MM.1S (cell line): ENCODE measurements around the gene TMEM60.

Experiments
- DNase-seq: peaks from one replicate; pipeline ENCODE4 v3.0.0-alpha.2; 2015
- H2AFZ ChIP-seq: fragments of 300-600 bp; sonication (generic); 2 replicates; pipeline ENCODE4 v1.6.0; 2016; ENCODE audit warnings: antibody characterized with exemption, low read length
- H3F3A ChIP-seq: fragments of 300-600 bp; sonication (generic); 2 replicates; pipeline ENCODE4 v1.6.1; 2016; ENCODE audit warnings: mild to moderate bottlenecking, antibody characterized with exemption, low read length, moderate library complexity, mixed read lengths; ENCODE audit not compliant: insufficient read depth
- H3K27ac ChIP-seq: fragments of 300-600 bp; sonication (generic); 2 replicates; pipeline ENCODE4 v1.5.1; 2016; ENCODE audit warnings: mild to moderate bottlenecking, low read length
- H3K27me3 ChIP-seq: fragments of 300-600 bp; sonication (generic); replicated peaks from 2 replicates; pipeline ENCODE4 v1.6.0; 2016; ENCODE audit warnings: low read length; ENCODE audit not compliant: insufficient read depth
- H3K36me3 ChIP-seq: fragments of 300-600 bp; sonication (generic); replicated peaks from 2 replicates; pipeline ENCODE4 v1.6.1; 2016; ENCODE audit warnings: mild to moderate bottlenecking, low read length, mixed read lengths; ENCODE audit not compliant: insufficient read depth
- H3K4me1 ChIP-seq: fragments of 300-600 bp; sonication (generic); 2 replicates; pipeline ENCODE4 v1.6.1; 2016; ENCODE audit warnings: low read length, mixed read lengths
- H3K4me2 ChIP-seq: fragments of 300-600 bp; sonication (generic); 2 replicates; pipeline ENCODE4 v1.6.0; 2016; ENCODE audit warnings: low read depth, low read length
- H3K4me3 ChIP-seq: fragments of 300-600 bp; sonication (generic); 2 replicates; pipeline ENCODE4 v1.5.1; 2016; ENCODE audit warnings: low read length, mixed read lengths
- H3K79me2 ChIP-seq: fragments of 300-600 bp; sonication (generic); 2 replicates; pipeline ENCODE4 v1.6.1; 2016; ENCODE audit warnings: mixed run types, low read length, mixed read lengths
- H3K9ac ChIP-seq: fragments of 300-600 bp; sonication (generic); 2 replicates; pipeline ENCODE4 v1.6.1; 2016; ENCODE audit warnings: low read length, mixed read lengths
- H3K9me2 ChIP-seq: fragments of 300-600 bp; sonication (generic); replicated peaks from 2 replicates; pipeline ENCODE4 v1.6.1; 2016; ENCODE audit warnings: mild to moderate bottlenecking, low read length, mixed read lengths; ENCODE audit not compliant: insufficient read depth
- H3K9me3 ChIP-seq: fragments of 300-600 bp; sonication (generic); replicated peaks from 2 replicates; pipeline ENCODE4 v1.6.1; 2016; ENCODE audit warnings: mild to moderate bottlenecking, low read length, mixed read lengths; ENCODE audit not compliant: insufficient read depth
- H4K20me1 ChIP-seq: fragments of 300-600 bp; sonication (generic); 2 replicates; pipeline ENCODE4 v1.6.1; 2016; ENCODE audit warnings: mild to moderate bottlenecking, low read length, moderate library complexity, mixed read lengths; ENCODE audit not compliant: insufficient read depth
- CTCF ChIP-seq: fragments of 300-600 bp; sonication (generic); IDR thresholded peaks from 2 replicates; pipeline ENCODE4 v1.5.1; 2016; ENCODE audit warnings: antibody characterized with exemption, low read length, mixed read lengths
- EZH2 ChIP-seq: fragments of 300-600 bp; sonication (generic); optimal IDR thresholded peaks from 2 replicates; pipeline ENCODE3; 2017; ENCODE audit warnings: low read depth, mild to moderate bottlenecking, antibody characterized with exemption, low read length, mixed read lengths
- EZH2phosphoT487 ChIP-seq: fragments of 300-600 bp; sonication (generic); IDR thresholded peaks from 2 replicates; pipeline ENCODE4 v1.6.1; 2018; ENCODE audit warnings: antibody characterized with exemption, low read length

The TMEM60 gene

GRCh38 chr7:77746824-77747165 is 51.4 kb downstream of the TMEM60 start:
- H3K27me3 ChIP-seq = no peaks in the 10 kb centered on the region
- H3K4me2 ChIP-seq = no peak overlapping the region
- H4K20me1 ChIP-seq = no peaks in the 10 kb centered on the region
- H3F3A ChIP-seq = no peaks in the 10 kb centered on the region
- H3K4me1 ChIP-seq = no peaks in the 10 kb centered on the region
- H3K27ac ChIP-seq = no peak overlapping the region
- no peak overlapping the region for H3K4me3 ChIP-seq
- H3K79me2 ChIP-seq = peaks cover 56% of the 10 kb centered on the region
- no peaks in the 10 kb centered on the region for H3K9me3 ChIP-seq
- no peak overlapping the region for H2AFZ ChIP-seq
- TF ChIP-seq EZH2 (no peak), CTCF (no peak), EZH2phosphoT487 (no peak)
- H3K36me3 ChIP-seq = no peaks in the 10 kb centered on the region; the same call in 1 of the 2 replicates
- no peak overlapping the region for H3K9ac ChIP-seq
- no peaks in the 10 kb centered on the region for H3K9me2 ChIP-seq
- DNase-seq = no peak

- Histone ChIP-seq H3K79me2 (peaks cover 55% of the 10 kb centered on the region), H3K4me1 (no peaks in the 10 kb centered on the region), H3K36me3 (no peaks in the 10 kb centered on the region; the same call in 1 of the 2 replicates), H2AFZ (no peak overlapping the region), H3K27ac (no peak overlapping the region), H3K9me3 (no peaks in the 10 kb centered on the region), H3K27me3 (no peaks in the 10 kb centered on the region), H4K20me1 (no peaks in the 10 kb centered on the region), H3F3A (no peaks in the 10 kb centered on the region), H3K9me2 (no peaks in the 10 kb centered on the region), H3K4me2 (no peak overlapping the region), H3K4me3 (no peak overlapping the region), H3K9ac (no peak overlapping the region)
- DNase-seq = no peak
- no peak for TF ChIP-seq CTCF
- TF ChIP-seq EZH2 = no peak
- no peak for TF ChIP-seq EZH2phosphoT487
Measured at GRCh38 chr7:77746164-77746823, 51.9 kb downstream of the TMEM60 start.

GRCh38 chr7:77745746-77746145 is 52.5 kb downstream of the TMEM60 start:
- H3K27ac ChIP-seq = no peak overlapping the region
- H2AFZ ChIP-seq = no peak overlapping the region
- no peak for TF ChIP-seq CTCF
- TF ChIP-seq EZH2 = no peak
- TF ChIP-seq EZH2phosphoT487 = no peak

More at GRCh38 chr7:77745746-77746145, 52.5 kb downstream of the TMEM60 start:
- Histone ChIP-seq H3K36me3 (no peaks in the 10 kb centered on the region; the same call in 1 of the 2 replicates), H3K9ac (no peak overlapping the region), H3K4me2 (no peak overlapping the region), H3K79me2 (peaks cover 54% of the 10 kb centered on the region), H3K9me3 (no peaks in the 10 kb centered on the region), H3K4me3 (no peak overlapping the region), H3K9me2 (no peaks in the 10 kb centered on the region), H3F3A (no peaks in the 10 kb centered on the region), H3K4me1 (no peaks in the 10 kb centered on the region), H3K27me3 (no peaks in the 10 kb centered on the region), H4K20me1 (no peaks in the 10 kb centered on the region)
- no peak for DNase-seq
